Measurements from ENCODE around the gene CXCR4. TPM values are rescaled to one million over a fixed set of nuclear protein-coding genes. Genes with fewer than 3 reads are reported as not detected.

The CXCR4 gene
- total RNA-seq, 2 donors from 2014 or later: 11.9 to 12.4 TPM

GRCh38 chr2:136111711-136112110, 6.2 kb downstream of the CXCR4 start:
- no peaks in the 10 kb centered on the region for H3K9me3 ChIP-seq
- peaks cover 0 to 7% of the 10 kb centered on the region in 2 donors for H3K4me1 ChIP-seq
- no peak overlapping the region for H3K4me3 ChIP-seq
- no peak for TF ChIP-seq CTCF (IDR thresholded peaks at IDR 0.05)
- no peaks in the 10 kb centered on the region for H3K27me3 ChIP-seq
- DNase-seq (ENCODE audit: low spot score): no peak
- no peak overlapping the region for H3K27ac ChIP-seq
- H3K36me3 ChIP-seq: no peaks in the 10 kb centered on the region

GRCh38 chr2:136110526-136110925, 7.4 kb downstream of the CXCR4 start:
- no peak for DNase-seq (ENCODE audit: low spot score)
- no peak overlapping the region for H3K4me3 ChIP-seq
- H3K27ac ChIP-seq: no peak overlapping the region
- no peaks in the 10 kb centered on the region for H3K27me3 ChIP-seq
- no peaks in the 10 kb centered on the region for H3K36me3 ChIP-seq
- no peak for TF ChIP-seq CTCF (IDR thresholded peaks at IDR 0.05)
- no peaks in the 10 kb centered on the region for H3K9me3 ChIP-seq
- no peaks in the 10 kb centered on the region for H3K4me1 ChIP-seq

- no peaks in the 10 kb centered on the region for H3K27me3 ChIP-seq
- no peaks in the 10 kb centered on the region for H3K9me3 ChIP-seq
- no peaks in the 10 kb centered on the region for H3K4me1 ChIP-seq
- no peak for DNase-seq (ENCODE audit: low spot score)
- H3K4me3 ChIP-seq: no peak overlapping the region
- TF ChIP-seq CTCF (IDR thresholded peaks at IDR 0.05): no peak
- no peaks in the 10 kb centered on the region for H3K36me3 ChIP-seq
- no peak overlapping the region for H3K27ac ChIP-seq
Measured at GRCh38 chr2:136108463-136108862, 9.5 kb downstream of the CXCR4 start.

- H3K27me3 ChIP-seq: no peaks in the 10 kb centered on the region
- DNase-seq (ENCODE audit: low spot score): no peak
- H3K36me3 ChIP-seq: no peaks in the 10 kb centered on the region
- no peak overlapping the region for H3K4me3 ChIP-seq
- TF ChIP-seq CTCF (IDR thresholded peaks at IDR 0.05): no peak
- no peak overlapping the region for H3K27ac ChIP-seq
- H3K9me3 ChIP-seq: no peaks in the 10 kb centered on the region
- no peaks in the 10 kb centered on the region for H3K4me1 ChIP-seq
Measured at GRCh38 chr2:136107051-136108033, 10.6 kb downstream of the CXCR4 start.

GRCh38 chr2:136106505-136106904, 11.4 kb downstream of the CXCR4 start:
- no peak overlapping the region for H3K27ac ChIP-seq
- no peaks in the 10 kb centered on the region for H3K4me1 ChIP-seq
- no peak for DNase-seq (ENCODE audit: low spot score)
- H3K4me3 ChIP-seq: no peak overlapping the region
- H3K9me3 ChIP-seq: no peaks in the 10 kb centered on the region
- H3K27me3 ChIP-seq: no peaks in the 10 kb centered on the region
- no peaks in the 10 kb centered on the region for H3K36me3 ChIP-seq
- no peak for TF ChIP-seq CTCF (IDR thresholded peaks at IDR 0.05)

All from right atrium auricular region (tissue), 2 donors.